GM12874 (cell line): ENCODE measurements around the gene MAP2K6.

ENCODE experiments used
- CTCF ChIP-seq: IDR thresholded peaks from 2 replicates; pipeline ENCODE4 v1.5.1; 2011; ENCODE audit warnings: low read depth, mild to moderate bottlenecking, control low read depth, low read length, moderate library complexity; ENCODE audit not compliant: insufficient read depth

MAP2K6 gene

GRCh38 chr17:69428252-69428980 is 13.9 kb downstream of the MAP2K6 start:
- no peak for TF ChIP-seq CTCF

- no peak for TF ChIP-seq CTCF
Measured at GRCh38 chr17:69430488-69430887, 16.0 kb downstream of the MAP2K6 start.

- no peak for TF ChIP-seq CTCF
Measured at GRCh38 chr17:69431835-69432234, 17.3 kb downstream of the MAP2K6 start.

- no peak for TF ChIP-seq CTCF
Measured at GRCh38 chr17:69433093-69433492, 18.6 kb downstream of the MAP2K6 start.

- TF ChIP-seq CTCF, result no peak
Measured at GRCh38 chr17:69434164-69434579, 19.7 kb downstream of the MAP2K6 start.

GRCh38 chr17:69435971-69436696 is 21.6 kb downstream of the MAP2K6 start:
- TF ChIP-seq CTCF, result no peak

- TF ChIP-seq CTCF, result no peak
Measured at GRCh38 chr17:69437475-69437874, 23.0 kb downstream of the MAP2K6 start.
